ENCODE results near the gene QKI. TPM values are rescaled to one million over a fixed set of nuclear protein-coding genes. Genes with fewer than 3 reads are reported as not detected.
A peak's percentile ranks its signal among the peaks of the same experiment; 100 is the strongest.

The QKI gene
- total RNA-seq, 2 experiments from 2014 or later = 43.3 to 47.5 TPM

DNA sequence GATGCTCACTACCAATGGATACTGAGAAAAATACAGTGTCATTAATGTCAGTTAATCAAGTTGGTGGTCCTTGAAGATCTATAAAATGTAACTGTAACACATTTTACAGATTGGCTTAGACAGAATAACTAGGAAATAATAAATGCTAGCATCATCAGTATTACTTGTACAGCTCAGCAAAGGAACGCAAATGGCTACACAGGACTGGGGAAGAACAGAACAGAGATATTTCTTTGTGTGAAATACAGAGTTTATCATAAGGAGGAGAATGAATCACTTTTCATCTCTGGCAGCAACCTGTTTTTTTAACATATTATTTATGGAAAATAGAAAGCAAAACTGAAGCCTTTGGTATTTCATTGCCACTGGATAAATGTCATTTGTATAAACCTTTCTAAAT, 8.2 kb upstream of the QKI start:
- CTCF ChIA-PET = interaction anchor here (1.2 kb wide), 1 partner anchor 17 kb away, joined by 3 read pairs; no protein-coding TSS in a partner anchor
- Mint-ChIP-seq H3K36me3 (ENCODE audit: low read depth) (peaks cover 2% of the 10 kb centered on the region), H3K27ac (peak overlapping the region; percentile 82), H3K9me3 (no peaks in the 10 kb centered on the region), H3K27me3 (peaks cover 4% of the 10 kb centered on the region), H3K4me3 (peak overlapping the region; percentile 72), H3K4me1 (ENCODE audit: low read depth) (peaks cover 14% of the 10 kb centered on the region)
- peak; percentile 29 for ATAC-seq
- intact Hi-C loops (cut with micrococcal nuclease) = no loop called here
- no peak for DNase-seq
- POLR2A ChIA-PET = interaction anchor here (2.6 kb wide), 1 partner anchor 10 kb away, joined by 10 read pairs; no protein-coding TSS in a partner anchor
- TF ChIP-seq, protein P1, sequence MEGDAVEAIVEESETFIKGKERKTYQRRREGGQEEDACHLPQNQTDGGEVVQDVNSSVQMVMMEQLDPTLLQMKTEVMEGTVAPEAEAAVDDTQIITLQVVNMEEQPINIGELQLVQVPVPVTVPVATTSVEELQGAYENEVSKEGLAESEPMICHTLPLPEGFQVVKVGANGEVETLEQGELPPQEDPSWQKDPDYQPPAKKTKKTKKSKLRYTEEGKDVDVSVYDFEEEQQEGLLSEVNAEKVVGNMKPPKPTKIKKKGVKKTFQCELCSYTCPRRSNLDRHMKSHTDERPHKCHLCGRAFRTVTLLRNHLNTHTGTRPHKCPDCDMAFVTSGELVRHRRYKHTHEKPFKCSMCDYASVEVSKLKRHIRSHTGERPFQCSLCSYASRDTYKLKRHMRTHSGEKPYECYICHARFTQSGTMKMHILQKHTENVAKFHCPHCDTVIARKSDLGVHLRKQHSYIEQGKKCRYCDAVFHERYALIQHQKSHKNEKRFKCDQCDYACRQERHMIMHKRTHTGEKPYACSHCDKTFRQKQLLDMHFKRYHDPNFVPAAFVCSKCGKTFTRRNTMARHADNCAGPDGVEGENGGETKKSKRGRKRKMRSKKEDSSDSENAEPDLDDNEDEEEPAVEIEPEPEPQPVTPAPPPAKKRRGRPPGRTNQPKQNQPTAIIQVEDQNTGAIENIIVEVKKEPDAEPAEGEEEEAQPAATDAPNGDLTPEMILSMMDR (IDR thresholded peaks at IDR 0.05) = no peak

DNA sequence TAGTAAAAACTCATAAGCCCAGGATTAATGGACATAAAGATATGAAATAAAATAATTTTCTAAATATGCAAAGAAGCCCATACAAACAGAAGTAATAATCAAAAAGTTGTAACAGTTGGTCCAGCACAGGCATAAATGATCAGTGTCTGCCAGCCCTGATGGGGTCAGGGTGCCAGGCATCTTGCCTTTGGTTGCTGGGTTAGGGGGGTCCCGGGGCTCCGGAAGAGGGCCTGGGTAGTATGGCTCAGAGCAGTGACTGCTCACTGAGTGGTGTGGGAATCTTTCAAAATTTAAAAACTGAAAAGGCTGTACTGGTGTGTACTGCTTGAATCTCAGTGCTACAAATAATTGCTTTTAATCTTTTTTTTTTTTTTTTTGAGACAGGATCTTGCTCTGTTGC, 7.7 kb upstream of the QKI start:
- ChIA-PET POLR2A (no interaction called here), CTCF (interaction anchor here (1.2 kb wide), 1 partner anchor 16 kb away, joined by 3 read pairs; no protein-coding TSS in a partner anchor)
- Mint-ChIP-seq H3K27me3 (peaks cover 4% of the 10 kb centered on the region), H3K27ac (no peak overlapping the region), H3K4me1 (ENCODE audit: low read depth) (peaks cover 14% of the 10 kb centered on the region), H3K36me3 (ENCODE audit: low read depth) (peaks cover 3% of the 10 kb centered on the region), H3K9me3 (no peaks in the 10 kb centered on the region), H3K4me3 (no peak overlapping the region)
- ATAC-seq (no peak), DNase-seq (no peak)
- intact Hi-C loops (cut with micrococcal nuclease) = no loop called here
- TF ChIP-seq, protein P1 (IDR thresholded peaks at IDR 0.05) = no peak

DNA sequence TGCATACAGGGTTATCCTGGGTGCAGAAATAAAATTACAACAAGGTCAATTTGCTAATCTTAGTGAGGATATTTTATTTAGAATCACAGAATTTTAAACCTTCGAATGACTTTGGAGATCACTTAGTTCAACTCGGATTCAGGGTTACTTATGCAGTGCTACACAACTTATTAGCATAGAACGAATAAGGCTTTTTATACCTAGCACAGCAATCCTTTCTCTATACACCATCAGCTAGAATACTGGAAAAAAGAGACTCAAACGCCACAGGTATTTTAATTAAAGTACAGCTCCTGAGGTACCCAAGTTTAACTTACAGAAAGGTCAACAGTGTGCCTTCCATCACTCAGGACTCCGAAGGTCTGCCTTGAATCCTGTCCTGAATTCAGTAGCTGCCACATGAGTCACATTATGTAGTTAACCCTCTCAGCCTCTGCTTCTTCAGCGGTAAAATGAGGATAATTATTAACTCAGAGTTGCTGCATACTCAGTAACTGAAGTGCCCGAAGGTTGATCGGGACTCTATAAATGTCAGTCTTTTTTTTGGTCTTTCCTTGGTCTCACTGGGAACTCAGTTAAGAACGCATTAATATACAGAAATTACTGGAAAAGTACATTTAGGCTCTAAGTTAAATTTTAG, 6.0 kb upstream of the QKI start:
- TF ChIP-seq, protein P1 (IDR thresholded peaks at IDR 0.05) = no peak
- peaks cover 3% of the 10 kb centered on the region for H3K36me3 Mint-ChIP-seq (ENCODE audit: low read depth)
- DNase-seq (no peak), ATAC-seq (no peak)
- no peak overlapping the region for H3K4me3 Mint-ChIP-seq
- peaks cover 23% of the 10 kb centered on the region for H3K4me1 Mint-ChIP-seq (ENCODE audit: low read depth)
- H3K27me3 Mint-ChIP-seq = peaks cover 4% of the 10 kb centered on the region
- ChIA-PET POLR2A (no interaction called here), CTCF (no interaction called here)
- intact Hi-C loops (cut with micrococcal nuclease) = no loop called here
- H3K27ac Mint-ChIP-seq = no peak overlapping the region
- no peaks in the 10 kb centered on the region for H3K9me3 Mint-ChIP-seq

DNA sequence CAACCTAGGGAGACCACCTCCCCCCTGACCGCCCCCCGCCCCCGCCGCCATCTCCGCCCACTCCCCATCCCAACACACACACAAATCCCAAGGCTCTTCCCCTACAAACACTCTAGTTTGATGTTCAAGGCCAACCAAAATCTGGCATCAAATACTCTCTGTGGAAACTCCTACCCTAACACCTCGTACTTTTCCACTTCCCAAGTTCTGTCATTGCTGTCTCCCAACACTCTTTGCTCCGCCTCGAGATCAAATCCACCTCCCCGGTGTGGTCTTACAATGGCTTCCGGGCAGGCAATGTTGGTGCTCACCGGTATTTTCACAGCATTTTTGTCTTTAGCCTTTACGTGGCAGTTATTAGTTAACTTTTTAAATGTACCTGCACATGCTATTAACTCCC, 4.8 kb upstream of the QKI start:
- ATAC-seq = no peak
- POLR2A ChIA-PET = no interaction called here
- intact Hi-C loops (cut with micrococcal nuclease) = no loop called here
- Mint-ChIP-seq H3K4me1 (ENCODE audit: low read depth) (peaks cover 23% of the 10 kb centered on the region), H3K9me3 (no peaks in the 10 kb centered on the region), H3K36me3 (ENCODE audit: low read depth) (peaks cover 3% of the 10 kb centered on the region), H3K27ac (no peak overlapping the region), H3K4me3 (no peak overlapping the region), H3K27me3 (peaks cover 4% of the 10 kb centered on the region)
- TF ChIP-seq, protein P1 (IDR thresholded peaks at IDR 0.05) = no peak
- DNase-seq = no peak
- CTCF ChIA-PET = no interaction called here

DNA sequence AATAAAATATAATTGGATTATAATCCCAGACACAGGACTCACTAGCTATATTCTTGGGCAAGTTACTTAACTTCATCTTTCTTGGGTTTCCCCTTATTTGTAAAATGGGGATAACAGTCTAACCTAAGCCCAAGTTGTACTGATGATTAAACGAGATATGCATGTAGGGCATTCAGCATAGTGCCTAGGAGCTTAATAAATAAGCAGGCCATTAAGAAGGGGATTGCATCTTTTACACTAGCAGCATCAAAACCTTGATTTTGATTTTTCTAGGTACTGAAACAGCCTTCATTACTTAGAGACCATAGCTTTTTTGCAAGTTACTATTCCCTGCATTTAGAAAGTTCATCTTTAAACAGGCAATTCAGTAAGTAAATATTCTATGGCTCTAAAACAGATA, 2.2 kb upstream of the QKI start:
- H3K27ac Mint-ChIP-seq = no peak overlapping the region
- peaks cover 3% of the 10 kb centered on the region for H3K36me3 Mint-ChIP-seq (ENCODE audit: low read depth)
- H3K4me1 Mint-ChIP-seq (ENCODE audit: low read depth) = peaks cover 13% of the 10 kb centered on the region
- H3K27me3 Mint-ChIP-seq = peaks cover 4% of the 10 kb centered on the region
- H3K9me3 Mint-ChIP-seq = no peaks in the 10 kb centered on the region
- ChIA-PET CTCF (interaction anchor here (0.7 to 1.1 kb wide), 3 partner anchors 8 to 19 kb away, joined by 3 read pairs; no protein-coding TSS in a partner anchor), POLR2A (no interaction called here)
- H3K4me3 Mint-ChIP-seq = peak overlapping the region; percentile 82
- ATAC-seq = no peak
- TF ChIP-seq, protein P1 (IDR thresholded peaks at IDR 0.05) = no peak
- no peak for DNase-seq
- intact Hi-C loops (cut with micrococcal nuclease) = no loop called here

Measured in activated CD8-positive, alpha-beta T cell treated with anti-CD3 and anti-CD28 coated beads for 36 hours (primary cell).